Forelimb muscle (tissue), 1 donor: Measurements from ENCODE around the gene MSANTD2. TPM values are rescaled to one million over a fixed set of nuclear protein-coding genes. Genes with fewer than 3 reads are reported as not detected.

ENCODE experiments used
- DNase-seq: peaks from one replicate; pipeline ENCODE4 v3.0.0-alpha.2; 2013; ENCODE audit warnings: low read depth
- polyA plus RNA-seq: library from polyadenylated mRNA; unstranded; fragments of 120-200 nt; gene quantifications from one replicate; pipeline ENCODE4 v1.2.1, GENCODE V29; 2013; ENCODE audit not compliant: insufficient read length

MSANTD2 gene
- polyA plus RNA-seq = 15.3 TPM

DNA sequence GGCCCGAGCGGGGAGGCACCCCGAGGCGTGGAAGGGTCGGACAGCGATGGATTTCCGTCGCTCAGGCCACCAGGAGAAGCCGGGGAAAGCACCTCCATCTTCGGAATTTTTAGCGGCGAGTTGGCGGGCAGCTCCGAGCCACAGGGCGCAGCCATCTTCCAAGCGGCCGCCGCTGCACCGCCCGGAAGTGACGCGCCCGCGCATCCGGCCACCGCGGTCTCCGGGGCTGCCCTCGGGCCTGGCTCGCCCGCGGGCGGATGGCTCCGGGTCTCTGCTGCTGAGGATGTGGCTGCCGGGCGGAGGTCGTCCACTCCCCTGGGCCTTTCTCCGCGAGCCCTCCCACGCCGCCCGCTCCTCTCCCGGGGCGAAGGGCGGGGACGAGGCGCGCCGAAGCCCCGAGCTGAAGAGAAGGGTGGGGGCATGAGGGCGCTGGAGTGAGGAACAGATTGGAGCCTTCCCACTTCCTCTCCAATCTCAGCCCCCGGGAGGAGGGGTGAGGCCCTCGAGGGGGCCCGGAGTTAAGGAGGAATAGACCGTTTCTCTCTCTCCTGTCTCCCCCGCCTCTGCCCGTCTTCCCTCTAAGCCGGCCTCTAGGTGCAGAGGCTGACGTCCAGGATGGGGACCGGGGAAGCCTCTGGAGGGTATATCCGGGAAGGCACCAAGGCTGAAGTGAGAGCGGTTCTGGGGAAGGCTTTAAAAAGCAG, at the start of gene MSANTD2:
Gene MSANTD2, minus strand, starts transcription at position 181 of the 704 bp plus-strand sequence. Its CDS starts 26 bp downstream, at position 155.
- peak; percentile 63 for DNase-seq

DNA sequence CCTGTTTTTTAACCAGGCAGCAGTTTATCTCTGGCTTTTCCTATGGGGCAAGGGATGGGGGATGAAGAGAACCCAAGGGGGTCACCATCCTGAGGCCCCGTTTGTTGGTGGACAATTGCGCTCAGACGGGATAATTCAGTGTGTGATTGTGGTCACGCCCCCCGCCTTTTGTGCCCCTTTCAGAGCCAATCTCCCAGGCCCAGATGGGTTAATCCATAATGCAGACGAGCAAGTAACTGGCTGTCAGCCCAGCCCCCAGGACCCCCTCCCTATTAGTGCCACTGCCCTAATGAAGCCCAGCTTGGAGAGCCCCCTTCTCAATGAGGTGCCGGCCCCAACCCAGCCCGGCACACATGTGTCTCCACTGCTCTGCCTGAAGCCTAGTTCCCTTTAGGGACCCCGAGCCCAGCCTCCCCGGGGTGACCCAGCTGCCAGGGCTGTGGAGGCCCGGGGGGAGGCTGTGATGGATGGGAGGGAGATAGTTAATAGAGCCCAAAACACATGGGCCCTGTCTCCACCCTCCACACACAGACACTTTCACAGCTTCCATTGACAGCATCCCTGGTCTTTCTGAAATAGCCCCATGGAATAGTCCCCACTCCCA, 46.0 kb upstream of the MSANTD2 start:
- no peak for DNase-seq

DNA sequence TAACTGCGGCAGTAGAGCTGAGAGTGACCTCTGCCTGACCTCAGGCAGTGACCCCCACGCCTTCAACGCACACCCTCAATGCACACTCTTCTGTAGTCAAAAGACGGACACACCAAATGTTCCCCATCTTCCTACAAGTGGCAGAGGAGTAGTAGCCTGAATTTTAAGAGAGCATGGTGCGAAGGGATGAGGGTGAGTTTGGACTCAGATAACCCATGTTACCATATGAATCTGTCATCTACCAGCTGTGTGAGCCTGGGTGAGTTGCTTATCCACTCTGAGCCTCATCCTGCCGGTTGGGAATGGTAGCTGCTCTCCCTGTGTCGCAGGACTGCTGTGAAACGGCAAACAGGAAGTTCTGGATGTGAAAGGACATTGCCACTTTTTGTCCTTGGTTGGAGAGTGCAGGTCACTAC, 44.5 kb upstream of the MSANTD2 start:
- no peak for DNase-seq

DNA sequence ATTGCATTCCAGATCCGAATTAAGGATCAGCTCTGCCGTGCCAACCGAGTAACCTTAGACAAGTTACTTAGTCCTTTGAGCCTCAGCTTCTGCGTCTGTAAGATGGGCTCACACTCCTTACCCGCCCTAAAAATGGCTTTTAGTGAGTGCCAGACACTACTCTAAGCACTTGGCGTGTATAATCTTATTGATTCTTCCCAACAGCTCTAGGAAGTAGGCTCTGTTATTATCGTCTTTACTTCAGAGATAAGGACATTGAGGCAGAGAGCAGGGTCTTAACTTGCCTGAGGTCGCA, 43.4 kb upstream of the MSANTD2 start:
- no peak for DNase-seq

DNA sequence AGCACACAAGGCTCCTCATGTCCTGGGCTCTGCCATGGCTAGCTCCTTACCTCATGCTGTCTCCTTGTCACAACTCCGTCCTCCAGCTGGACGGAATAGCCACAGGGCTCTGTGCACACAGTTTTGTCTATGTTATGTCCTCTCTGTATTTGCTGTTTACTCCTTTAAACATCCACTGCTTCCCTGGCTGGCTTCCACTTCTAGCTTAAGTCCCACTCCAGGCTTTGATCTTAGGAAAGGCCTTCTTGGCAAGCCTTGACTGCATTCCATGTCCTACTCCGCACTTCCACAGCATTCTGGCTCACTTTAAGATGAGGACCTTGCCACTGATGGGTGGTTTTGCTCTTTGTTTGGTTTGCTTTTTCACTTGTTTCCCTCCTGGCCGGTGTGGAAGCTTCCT, 42.1 kb upstream of the MSANTD2 start:
- DNase-seq = no peak

DNA sequence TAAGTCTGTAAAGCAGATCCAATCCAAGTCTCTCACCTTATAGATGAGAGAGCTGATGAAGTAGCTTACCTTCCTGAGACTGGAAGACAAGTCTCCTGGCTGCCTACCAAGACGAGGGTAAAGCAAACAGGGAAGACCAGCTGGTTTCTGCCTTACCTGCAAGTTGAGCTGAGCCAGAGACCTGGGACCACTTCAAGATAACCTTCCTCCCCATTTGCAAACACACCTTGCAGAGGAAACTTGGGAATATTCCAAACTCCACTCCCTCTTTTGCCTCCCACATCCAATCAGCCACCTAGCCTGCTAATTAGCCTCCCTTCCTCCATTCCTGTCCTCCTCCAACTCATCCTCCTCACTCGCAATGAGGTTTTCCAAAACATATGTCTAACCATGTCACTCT, 41.6 kb upstream of the MSANTD2 start:
- DNase-seq = no peak

DNA sequence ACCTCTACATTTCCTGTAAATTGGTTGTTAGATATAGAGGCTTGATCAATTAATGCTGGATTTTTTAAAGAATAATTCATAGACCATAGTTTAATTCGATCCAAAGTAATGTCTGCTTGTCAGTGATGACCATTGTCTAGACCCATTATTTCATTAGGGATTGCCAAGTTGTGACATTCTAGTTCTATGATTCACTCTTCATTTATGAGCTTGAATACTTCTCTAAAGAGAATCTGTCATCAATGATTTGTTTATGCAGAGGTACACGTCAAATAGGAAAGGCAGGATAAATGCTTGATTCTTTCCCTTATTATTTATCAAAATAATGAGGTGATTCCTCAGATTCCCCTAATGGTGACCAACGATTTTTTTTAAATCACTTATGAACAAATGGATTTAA, 41.0 kb upstream of the MSANTD2 start:
- DNase-seq = no peak

DNA sequence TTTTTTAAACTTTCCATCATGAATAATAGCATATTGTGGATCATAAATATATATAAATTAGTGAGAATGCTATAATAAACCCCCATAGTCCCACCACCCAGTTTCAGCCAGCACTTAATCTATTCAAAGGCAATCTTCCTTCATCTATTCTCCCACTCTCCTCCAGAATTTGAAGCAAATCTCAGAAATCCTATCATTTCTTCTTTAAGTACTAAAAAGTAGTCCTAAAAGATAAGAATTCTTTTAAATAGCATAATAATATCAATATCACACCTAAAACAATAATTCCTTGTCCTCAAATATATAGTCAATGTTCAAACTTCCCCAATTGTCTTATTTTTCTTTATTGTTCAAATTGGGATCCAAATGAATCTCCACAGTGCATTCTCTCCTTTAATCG, 40.5 kb upstream of the MSANTD2 start:
- no peak for DNase-seq

DNA sequence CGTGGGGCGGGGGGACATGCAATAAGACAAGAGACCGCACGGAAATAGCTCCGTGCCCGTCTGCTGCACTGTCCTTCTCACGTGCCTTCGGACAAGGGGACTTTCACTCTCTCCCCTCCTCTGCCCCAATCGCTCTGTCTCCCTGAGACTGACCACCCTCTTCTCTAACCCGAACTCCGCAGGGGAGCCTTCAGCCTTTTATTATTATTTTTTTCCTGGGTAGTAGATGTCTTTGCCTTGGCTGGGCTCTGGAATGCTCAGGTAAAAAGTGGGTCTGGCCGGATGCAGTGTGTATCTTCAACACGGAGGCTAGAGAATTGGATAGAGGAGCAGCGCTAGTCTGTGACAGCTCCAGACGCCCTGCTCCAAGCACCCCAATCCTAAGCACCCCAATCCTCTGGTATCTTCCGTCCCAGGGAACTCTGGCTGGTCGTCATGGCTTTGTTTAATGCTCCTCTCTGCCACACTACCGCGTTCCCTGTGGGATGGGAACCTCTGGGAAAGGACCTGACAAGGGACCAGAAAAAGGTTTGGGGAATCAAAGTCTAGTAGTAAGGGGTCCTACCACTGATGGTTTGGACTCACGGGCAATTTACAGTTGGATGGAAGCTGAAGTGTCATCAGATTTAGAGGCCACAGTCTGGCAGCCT, 39.9 kb upstream of the MSANTD2 start:
- DNase-seq = no peak

DNA sequence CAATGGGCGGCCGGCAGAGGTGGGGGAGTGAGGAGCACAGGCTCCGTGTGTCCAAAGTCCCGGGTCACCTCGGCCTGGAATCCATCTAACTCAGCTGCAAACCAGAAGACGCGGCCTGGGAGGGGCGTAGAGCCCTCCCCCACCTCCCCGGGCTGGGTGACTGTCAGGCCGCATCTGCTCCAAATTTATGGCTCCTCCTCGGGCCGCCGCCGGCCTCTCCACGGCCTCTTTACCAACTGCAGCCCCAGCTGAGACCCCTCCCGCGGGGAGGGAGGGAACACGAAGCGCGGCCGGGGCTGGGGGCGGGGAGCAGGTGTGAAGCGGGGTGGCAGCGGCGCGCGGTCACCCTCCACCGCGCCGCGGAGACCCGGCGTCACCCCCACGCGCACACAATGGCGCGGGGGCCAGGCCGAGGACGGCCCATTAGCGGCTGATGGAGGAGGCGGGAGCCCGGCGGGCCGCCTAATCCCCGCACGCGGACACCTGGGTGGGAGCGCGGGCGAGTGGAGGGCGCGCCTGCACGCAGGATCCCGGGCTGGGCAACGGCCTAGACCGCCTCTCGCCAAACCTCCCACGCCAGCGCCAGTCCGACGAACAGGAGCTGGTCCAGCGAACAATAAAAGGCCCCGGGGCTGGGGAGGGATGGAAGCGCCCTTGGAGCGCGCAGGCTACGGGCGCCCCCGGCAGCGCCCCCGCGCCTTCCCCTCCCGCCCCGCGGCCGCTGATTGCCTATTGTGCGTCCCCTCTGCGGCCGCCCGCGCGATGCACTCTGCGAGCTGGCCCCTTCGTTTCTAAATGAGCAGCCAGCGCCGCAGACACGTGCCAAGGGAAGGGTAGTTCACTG, 39.1 kb upstream of the MSANTD2 start:
- no peak for DNase-seq

DNA sequence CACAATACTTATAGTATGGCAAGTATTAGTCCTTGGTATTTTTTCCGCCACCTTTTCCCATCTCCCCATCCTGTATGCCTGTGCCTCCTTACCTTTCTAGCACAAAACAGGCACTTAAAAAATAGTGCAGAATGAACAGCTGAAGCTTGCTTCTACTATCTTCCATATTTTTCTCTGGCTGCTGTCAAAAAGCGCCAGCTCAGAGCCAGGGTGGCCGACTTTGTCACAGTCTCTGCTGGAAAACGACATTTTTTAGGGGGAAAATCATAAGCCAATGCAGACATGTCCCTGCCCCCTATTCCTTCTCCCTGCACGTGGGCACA, 38.6 kb upstream of the MSANTD2 start:
- DNase-seq = no peak

DNA sequence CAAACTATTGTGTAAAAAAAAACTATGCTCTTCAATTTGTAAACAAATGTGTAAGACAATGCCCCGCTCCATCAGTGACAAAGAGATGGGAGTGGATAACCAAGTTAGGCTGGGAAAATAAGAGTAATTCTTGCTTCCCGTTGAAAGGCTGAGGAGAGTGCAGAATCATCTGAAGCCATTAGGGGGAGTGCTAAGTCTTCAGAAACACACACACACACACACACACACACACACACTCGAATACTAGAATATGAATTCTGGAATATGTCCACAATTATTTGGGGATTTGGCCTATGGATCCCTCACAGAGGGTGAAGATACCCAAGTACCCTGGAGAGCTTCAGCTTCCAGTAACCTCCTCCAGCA, 37.3 kb upstream of the MSANTD2 start:
- DNase-seq = peak; percentile 44

DNA sequence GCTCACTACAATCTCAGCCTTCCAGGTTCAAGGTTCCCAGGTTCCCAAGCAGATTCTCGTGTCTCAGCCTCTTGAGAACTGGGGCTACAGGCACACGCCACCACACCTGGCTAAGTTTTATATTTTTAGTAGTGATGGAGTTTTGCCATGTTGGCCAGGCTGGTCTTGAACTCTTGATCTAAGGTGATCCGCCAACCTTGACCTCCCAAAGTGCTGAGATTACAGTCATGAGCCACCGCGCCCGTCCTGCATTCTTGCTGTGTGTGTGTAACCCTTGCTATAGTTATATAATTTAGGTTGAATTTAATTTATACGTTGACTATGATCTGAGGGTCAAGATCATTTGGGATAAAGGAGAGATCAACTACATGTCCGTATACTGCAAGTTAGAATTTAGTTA, 35.7 kb upstream of the MSANTD2 start:
- no peak for DNase-seq

DNA sequence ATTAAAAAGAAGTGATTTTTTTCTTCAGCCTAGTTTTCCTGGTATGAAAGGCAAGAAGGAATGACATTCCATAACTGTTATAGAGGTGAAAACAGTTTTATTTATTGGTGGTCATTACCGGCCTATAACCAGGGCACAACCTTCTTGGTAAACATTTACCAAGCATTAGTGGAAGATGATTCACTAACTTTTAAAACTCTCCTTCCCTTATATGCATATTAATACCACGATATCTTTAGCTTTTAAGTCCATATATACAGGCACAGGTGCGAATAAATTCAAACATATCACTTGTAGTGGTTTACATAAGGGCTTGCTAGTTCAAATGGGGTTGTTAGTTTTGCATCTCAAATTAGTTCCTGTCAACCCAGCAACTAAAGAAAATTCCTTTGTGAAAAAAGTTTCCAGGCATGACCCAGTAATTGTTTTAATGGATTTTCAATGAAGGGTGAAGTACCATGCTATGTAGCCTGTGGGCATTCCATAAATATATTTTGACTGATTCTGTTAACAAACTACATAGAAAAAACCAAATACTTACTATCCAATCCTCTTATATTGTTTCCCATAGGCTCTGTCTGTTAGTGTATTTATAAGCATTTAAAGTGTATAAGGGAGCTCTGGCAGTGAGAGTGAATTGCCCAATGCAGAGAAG, 34.4 kb upstream of the MSANTD2 start:
- no peak for DNase-seq

DNA sequence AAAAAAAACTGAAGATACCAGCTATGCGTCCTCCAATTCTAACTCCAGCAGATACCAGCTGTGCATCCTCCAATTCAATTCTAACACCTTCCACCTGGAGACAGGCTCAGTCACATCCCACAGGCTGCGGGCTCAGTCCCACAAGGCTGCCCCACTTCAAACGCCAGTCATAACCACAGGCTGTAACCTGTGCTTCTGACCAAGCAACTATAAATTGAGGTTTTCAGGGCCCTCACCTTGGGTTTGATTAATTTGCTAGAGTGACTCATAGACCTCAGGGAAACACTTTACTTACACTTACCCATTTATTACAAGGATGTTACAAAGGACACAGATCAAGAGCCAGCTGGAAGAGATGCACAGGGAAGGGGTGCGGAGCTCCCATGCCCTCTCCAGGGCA, 32.4 kb upstream of the MSANTD2 start:
- no peak for DNase-seq

DNA sequence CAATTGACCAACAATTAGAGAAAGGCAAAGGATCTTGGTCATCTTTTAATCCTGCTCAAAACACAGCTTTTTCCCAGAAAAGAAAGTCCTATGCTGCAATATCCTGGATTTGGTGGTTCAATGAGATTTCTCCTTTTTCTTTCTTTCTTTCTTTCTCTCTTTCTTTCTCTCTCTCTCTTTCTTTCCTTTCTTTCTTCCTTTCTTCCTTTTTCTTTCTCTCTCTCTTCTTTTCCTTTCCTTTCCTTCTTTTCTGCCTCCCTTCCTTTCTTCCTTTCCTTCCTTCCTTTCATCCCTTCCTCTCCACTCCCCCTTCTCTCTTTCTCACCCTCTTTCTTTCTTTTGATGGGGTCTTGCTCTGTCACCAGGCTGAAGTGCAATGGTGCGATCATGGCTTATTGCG, 31.7 kb upstream of the MSANTD2 start:
- no peak for DNase-seq

DNA sequence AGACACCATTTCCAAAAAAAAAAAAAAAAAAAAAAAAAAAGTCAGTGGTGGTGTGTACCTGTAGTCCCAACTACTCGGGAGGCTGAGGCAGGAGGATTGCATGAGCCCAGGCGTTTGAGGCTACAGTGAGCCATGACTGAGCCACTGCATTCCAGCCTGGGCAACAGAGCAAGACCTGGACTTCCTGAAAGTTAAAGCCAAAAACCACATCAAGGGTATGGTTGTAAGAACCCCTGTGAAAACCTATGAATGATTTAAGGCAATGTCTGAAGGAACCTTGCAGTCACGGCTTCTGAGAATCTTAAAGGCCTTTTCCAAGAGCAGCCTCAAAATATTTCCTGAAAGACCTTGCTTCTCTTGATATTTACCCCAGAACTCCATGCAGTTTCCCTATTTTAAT, 30.5 kb upstream of the MSANTD2 start:
- DNase-seq = no peak

DNA sequence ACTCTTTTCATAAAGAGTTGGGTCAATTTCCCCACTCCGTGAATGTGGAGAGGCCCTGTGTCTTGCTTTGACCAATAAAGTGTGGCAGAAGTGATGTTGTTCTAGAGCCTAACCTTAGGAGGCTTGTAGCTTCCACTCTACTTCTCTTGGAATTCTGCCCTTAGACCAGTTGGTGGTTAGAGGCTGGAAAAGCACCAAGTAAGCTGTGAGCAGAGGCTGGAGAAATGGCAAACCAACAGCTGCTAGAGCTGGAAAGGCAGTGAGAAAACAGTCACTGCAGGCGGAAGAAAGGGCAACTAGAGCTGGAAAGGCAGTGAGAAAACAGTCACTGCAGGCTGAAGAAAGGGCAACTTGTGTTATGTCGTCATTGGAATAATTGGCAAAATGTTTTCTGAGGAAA, 29.8 kb upstream of the MSANTD2 start:
- no peak for DNase-seq

DNA sequence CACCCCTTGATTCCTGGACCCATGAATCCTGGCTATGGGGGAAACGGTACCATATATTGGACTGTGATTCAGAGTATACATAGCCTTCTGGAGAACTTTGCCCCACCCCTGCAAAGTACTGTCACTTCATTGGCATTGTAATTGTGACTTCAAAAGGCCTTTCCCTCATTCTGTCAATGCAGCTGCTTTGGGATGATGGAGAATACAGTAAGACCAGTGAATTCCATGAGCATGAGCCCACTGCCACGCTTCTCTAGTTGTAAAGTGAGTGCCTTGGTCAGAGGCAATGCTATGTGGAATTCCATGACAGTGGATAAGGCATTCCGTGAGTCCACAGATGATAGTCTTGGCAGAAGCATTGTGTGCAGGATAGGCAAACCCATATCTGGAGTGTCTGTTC, 25.7 kb upstream of the MSANTD2 start:
- no peak for DNase-seq

DNA sequence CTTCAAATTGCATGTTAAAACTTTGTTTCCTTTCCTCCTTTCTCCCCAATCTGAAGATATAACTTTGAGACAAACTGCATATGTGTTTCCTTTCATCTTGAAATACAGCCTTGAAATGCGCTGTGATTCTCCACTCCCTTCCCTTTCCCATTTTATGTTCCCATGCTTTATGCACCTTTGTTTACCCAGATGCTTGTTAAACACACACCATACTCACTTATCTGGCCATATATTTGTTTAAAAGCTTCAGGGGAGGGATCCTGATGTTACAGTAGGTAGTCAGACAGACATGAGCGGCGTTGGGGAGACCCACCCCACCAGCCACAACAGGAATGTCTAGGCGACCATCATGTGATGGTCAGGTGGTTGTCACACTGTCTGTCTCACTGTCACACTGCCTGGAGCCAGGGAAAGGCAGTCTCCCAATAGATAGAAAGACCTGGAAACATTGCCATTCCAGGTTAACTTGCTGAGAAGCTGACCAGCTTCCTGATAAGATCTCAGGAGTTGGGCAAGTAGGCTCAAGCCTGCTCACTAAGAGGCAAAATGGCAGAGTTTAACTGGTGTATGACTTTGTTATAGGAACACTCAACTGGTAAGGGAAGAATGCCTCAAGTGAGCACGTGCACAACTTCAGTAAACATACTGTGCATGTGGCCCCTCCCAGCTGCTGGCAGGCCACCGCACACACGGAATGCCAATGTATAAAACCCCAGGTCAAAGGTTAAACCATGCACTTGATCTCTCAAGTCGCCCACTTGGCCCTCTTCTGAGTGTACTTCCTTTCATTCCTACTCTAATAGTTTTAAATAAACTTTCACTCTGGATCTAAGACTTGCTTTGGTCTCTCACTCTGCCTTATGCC, 23.5 kb upstream of the MSANTD2 start:
- DNase-seq = no peak
